ENCODE data around the gene SCO2. TPM values are rescaled to one million over a fixed set of nuclear protein-coding genes. Genes with fewer than 3 reads are reported as not detected.

SCO2 gene
- polyA plus RNA-seq, 3 donors: 39.5 to 101 (median 69.6) TPM

DNA sequence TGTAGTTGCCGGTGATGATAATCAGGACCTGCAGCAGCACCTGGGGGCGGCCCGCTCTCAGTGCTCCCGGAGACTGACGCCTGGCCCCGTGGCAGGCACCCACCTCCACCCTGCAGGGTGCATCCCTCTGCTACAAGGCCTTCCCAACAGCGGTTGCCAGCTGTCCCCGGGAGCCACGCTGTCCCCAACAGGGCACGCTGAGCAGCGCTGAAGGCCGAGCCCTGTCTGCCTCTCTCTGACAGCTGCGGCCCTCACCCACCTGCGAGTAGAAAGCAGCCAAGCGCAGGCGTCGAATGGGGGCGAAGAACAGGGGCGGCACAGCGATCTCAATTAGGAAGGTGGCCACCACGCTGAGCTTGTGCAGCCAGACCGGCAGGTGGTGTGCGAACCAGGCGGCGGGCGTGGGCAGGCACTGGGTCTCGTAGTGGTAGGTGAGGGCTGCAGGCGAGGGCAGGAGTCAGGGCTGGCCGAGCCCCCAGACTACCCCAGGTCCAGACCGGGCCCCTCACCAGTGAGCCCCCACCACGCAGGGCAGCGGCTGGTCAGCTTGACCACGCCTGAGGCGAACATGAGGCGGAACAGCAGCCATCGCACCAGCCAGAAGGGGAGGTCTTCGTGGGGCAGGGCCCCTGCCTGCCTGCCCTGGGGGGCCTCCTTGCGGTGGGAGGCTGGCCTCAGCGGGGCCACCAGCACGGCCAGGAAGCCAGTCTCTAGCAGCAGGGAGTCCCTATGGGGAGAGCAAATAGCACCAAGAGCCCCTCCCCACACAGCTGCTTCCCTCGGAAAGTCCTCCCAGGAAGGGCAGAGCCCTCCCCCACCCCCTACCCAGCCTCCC, 19.4 kb downstream of the SCO2 start:
- peaks cover 55% of the 10 kb centered on the region for H3K79me2 ChIP-seq (ENCODE audit: insufficient read depth, low read length)
- peak overlapping the region in 1 of 7 donors; percentile 61 for H3K27ac Mint-ChIP-seq
- no peak overlapping the region for H3K4me3 Mint-ChIP-seq
- peak in 1 of 3 donors; percentile 16 for DNase-seq
- H3K4me3 ChIP-seq (replicated peaks in 1 of 3; ENCODE audit: low read depth in 2 of 3, low read length in 3 of 3): peak overlapping the region in 1 of 3 experiments; percentile 96
- H4K20me1 ChIP-seq (ENCODE audit: insufficient read depth, low read length): no peaks in the 10 kb centered on the region
- H3K9ac ChIP-seq (ENCODE audit: insufficient read depth, low read length, poor library complexity, severe bottlenecking): peak overlapping the region; percentile 84
- H3K36me3 Mint-ChIP-seq: peaks cover 15 to 26% of the 10 kb centered on the region in 2 donors
- peaks cover 20% of the 10 kb centered on the region for H3K4me1 Mint-ChIP-seq
- TF ChIP-seq, protein P1, sequence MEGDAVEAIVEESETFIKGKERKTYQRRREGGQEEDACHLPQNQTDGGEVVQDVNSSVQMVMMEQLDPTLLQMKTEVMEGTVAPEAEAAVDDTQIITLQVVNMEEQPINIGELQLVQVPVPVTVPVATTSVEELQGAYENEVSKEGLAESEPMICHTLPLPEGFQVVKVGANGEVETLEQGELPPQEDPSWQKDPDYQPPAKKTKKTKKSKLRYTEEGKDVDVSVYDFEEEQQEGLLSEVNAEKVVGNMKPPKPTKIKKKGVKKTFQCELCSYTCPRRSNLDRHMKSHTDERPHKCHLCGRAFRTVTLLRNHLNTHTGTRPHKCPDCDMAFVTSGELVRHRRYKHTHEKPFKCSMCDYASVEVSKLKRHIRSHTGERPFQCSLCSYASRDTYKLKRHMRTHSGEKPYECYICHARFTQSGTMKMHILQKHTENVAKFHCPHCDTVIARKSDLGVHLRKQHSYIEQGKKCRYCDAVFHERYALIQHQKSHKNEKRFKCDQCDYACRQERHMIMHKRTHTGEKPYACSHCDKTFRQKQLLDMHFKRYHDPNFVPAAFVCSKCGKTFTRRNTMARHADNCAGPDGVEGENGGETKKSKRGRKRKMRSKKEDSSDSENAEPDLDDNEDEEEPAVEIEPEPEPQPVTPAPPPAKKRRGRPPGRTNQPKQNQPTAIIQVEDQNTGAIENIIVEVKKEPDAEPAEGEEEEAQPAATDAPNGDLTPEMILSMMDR (IDR thresholded peaks at IDR 0.05): no peak
- no peaks in the 10 kb centered on the region for H3K27me3 ChIP-seq (ENCODE audit: control insufficient read depth in 2 of 2, insufficient read depth in 2 of 2, low read length in 2 of 2)
- no peak overlapping the region for H2AFZ ChIP-seq (ENCODE audit: insufficient read depth, low read depth, low read length, poor library complexity, severe bottlenecking)
- H3K9me3 Mint-ChIP-seq: no peaks in the 10 kb centered on the region
- H3K4me1 ChIP-seq (ENCODE audit: control insufficient read depth in 1 of 2, insufficient read depth in 2 of 2, low read length in 2 of 2): peaks cover 19 to 26% of the 10 kb centered on the region in 2 donors
- H3K36me3 ChIP-seq (replicated peaks in 1 of 2; ENCODE audit: control insufficient read depth in 1 of 2, insufficient read depth in 2 of 2, low read length in 2 of 2): peaks cover 30 to 36% of the 10 kb centered on the region in 2 donors
- 99% methylated on average over 35 of the region's 41 CpGs for WGBS (ENCODE audit: insufficient coverage)
- H3K9me3 ChIP-seq (replicated peaks in 1 of 2; ENCODE audit: control insufficient read depth in 1 of 2, insufficient read depth in 1 of 2, low read length in 2 of 2): no peaks in the 10 kb centered on the region
- H3K27ac ChIP-seq (ENCODE audit: low read depth in 1 of 2, low read length in 2 of 2): no peak overlapping the region
- intact Hi-C loops (cut with micrococcal nuclease): loop anchor here (2.0 to 5.0 kb wide), 4 partner anchors 56 to 123 kb away; partner anchors contain the start of genes ARSA (in 2 of the 2), CHKB (in 1 of the 2) and SYCE3 (in 1 of the 2)
- peak overlapping the region; percentile 98 for H3K4me2 ChIP-seq (replicated peaks; ENCODE audit: extremely low read depth, low read length, poor library complexity, severe bottlenecking)
- peaks cover 0 to 3% (median 1%) of the 10 kb centered on the region in 3 donors for H3K27me3 Mint-ChIP-seq (ENCODE audit: low read depth in 3 of 3)

DNA sequence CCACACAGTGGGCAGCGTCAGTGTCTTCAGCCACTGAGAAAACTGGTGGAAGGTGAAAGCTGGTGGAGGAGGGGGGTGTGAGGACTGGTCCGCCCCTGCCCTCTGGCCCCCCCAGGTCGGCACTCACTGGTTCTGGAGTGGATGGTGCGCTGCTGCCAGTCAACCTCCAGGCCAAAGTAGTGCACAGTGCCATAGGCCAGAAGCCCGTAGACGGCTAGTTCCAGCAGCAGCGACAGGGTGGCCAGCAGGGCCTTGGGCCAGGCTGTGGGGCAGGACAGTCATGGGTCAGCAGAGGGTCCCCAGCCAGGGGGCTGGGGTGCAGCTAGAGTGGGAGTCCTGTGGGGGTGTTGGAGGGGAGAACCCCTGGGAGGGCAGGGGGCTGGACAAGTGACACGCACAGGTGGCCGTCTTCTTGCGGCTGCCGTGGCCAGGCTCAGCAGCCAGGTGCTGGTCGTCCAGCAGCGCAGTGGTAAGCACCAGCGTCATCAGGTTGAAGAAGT, 20.1 kb downstream of the SCO2 start:
- H4K20me1 ChIP-seq (ENCODE audit: insufficient read depth, low read length): no peaks in the 10 kb centered on the region
- no peaks in the 10 kb centered on the region for H3K9me3 Mint-ChIP-seq
- no peak overlapping the region for H3K27ac ChIP-seq (ENCODE audit: low read depth in 1 of 2, low read length in 2 of 2)
- H3K27me3 ChIP-seq (ENCODE audit: control insufficient read depth in 2 of 2, insufficient read depth in 2 of 2, low read length in 2 of 2): no peaks in the 10 kb centered on the region
- H3K4me3 Mint-ChIP-seq: no peak overlapping the region
- H3K27me3 Mint-ChIP-seq (ENCODE audit: low read depth in 3 of 3): peaks cover 0 to 3% (median 3%) of the 10 kb centered on the region in 3 donors
- peaks cover 15 to 26% of the 10 kb centered on the region in 2 donors for H3K36me3 Mint-ChIP-seq
- intact Hi-C loops (cut with micrococcal nuclease): loop anchor here (5.0 kb wide), 3 partner anchors 57 to 122 kb away; partner anchors contain the start of genes ARSA (in 1 of the 2), CHKB (in 1 of the 2) and SYCE3 (in 1 of the 2)
- no peak overlapping the region for H3K9ac ChIP-seq (ENCODE audit: insufficient read depth, low read length, poor library complexity, severe bottlenecking)
- H3K4me3 ChIP-seq (replicated peaks in 1 of 3; ENCODE audit: low read depth in 2 of 3, low read length in 3 of 3): no peak overlapping the region
- DNase-seq: peak in 1 of 3 donors; percentile 11
- H3K79me2 ChIP-seq (ENCODE audit: insufficient read depth, low read length): peaks cover 49% of the 10 kb centered on the region
- H3K9me3 ChIP-seq (replicated peaks in 1 of 2; ENCODE audit: control insufficient read depth in 1 of 2, insufficient read depth in 1 of 2, low read length in 2 of 2): no peaks in the 10 kb centered on the region
- peaks cover 19 to 26% of the 10 kb centered on the region in 2 donors for H3K4me1 ChIP-seq (ENCODE audit: control insufficient read depth in 1 of 2, insufficient read depth in 2 of 2, low read length in 2 of 2)
- no peak overlapping the region for H3K4me2 ChIP-seq (replicated peaks; ENCODE audit: extremely low read depth, low read length, poor library complexity, severe bottlenecking)
- 96% methylated on average over 13 of the region's 14 CpGs for WGBS (ENCODE audit: insufficient coverage)
- H3K4me1 Mint-ChIP-seq: peaks cover 20% of the 10 kb centered on the region
- TF ChIP-seq, protein P1 (IDR thresholded peaks at IDR 0.05): no peak
- no peak overlapping the region for H2AFZ ChIP-seq (ENCODE audit: insufficient read depth, low read depth, low read length, poor library complexity, severe bottlenecking)
- no peak overlapping the region for H3K27ac Mint-ChIP-seq
- H3K36me3 ChIP-seq (replicated peaks in 1 of 2; ENCODE audit: control insufficient read depth in 1 of 2, insufficient read depth in 2 of 2, low read length in 2 of 2): peaks cover 30 to 36% of the 10 kb centered on the region in 2 donors
